Measurements from ENCODE around the gene MYO7B. TPM values are rescaled to one million over a fixed set of nuclear protein-coding genes. Genes with fewer than 3 reads are reported as not detected.

The MYO7B gene
- total and polyA plus RNA-seq, 2 experiments from 2014 or later, result 17.6 to 20.1 TPM

DNA sequence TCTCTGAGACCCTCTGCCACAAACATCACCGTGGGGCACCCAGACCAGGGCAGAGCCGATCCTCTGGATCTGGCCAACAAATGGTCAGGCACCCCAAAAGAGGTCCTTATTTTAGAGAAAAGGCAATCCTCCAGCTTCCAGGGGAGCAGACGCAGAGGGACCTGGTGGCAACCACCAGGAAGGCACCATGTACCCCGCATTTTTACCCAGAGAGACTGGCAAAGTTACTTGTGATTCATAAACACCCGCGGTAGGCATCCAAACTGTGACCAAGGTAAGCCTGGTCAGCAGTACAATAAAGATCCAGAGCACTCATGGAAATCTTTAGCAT, 129.4 kb downstream of the MYO7B start:
- H3K27ac ChIP-seq, result no peak overlapping the region
- H3K4me3 ChIP-seq, result no peak overlapping the region
- H4K20me1 ChIP-seq (ENCODE audit: insufficient read depth, poor library complexity, severe bottlenecking), result no peaks in the 10 kb centered on the region
- peaks cover 39% of the 10 kb centered on the region for H3K27me3 ChIP-seq
- DNase-seq (ENCODE audit: low spot score), result no peak
- H3K79me2 ChIP-seq, result no peaks in the 10 kb centered on the region
- 98% methylated on average over 6 of the region's 6 CpGs for WGBS (ENCODE audit: low lambda C conversion rate, missing lambda C conversion rate)
- H3K9me3 ChIP-seq (ENCODE audit: low read depth), result no peaks in the 10 kb centered on the region
- H3K4me2 ChIP-seq, result peak overlapping the region; percentile 84
- no peaks in the 10 kb centered on the region for H3K36me3 ChIP-seq (replicated peaks; ENCODE audit: insufficient read depth, low read depth)
- H3K9me2 ChIP-seq (replicated peaks; ENCODE audit: insufficient read depth), result no peaks in the 10 kb centered on the region
- H3K4me1 ChIP-seq (ENCODE audit: insufficient read depth), result peaks cover 11% of the 10 kb centered on the region
- TF ChIP-seq EZH2phosphoT487 (IDR thresholded peaks at IDR 0.05; ENCODE audit: low read depth, severe bottlenecking, unreplicated experiment) (no peak), EZH2 (IDR thresholded peaks at IDR 0.05; ENCODE audit: borderline replicate concordance) (no peak)
- TF ChIP-seq, protein P1, sequence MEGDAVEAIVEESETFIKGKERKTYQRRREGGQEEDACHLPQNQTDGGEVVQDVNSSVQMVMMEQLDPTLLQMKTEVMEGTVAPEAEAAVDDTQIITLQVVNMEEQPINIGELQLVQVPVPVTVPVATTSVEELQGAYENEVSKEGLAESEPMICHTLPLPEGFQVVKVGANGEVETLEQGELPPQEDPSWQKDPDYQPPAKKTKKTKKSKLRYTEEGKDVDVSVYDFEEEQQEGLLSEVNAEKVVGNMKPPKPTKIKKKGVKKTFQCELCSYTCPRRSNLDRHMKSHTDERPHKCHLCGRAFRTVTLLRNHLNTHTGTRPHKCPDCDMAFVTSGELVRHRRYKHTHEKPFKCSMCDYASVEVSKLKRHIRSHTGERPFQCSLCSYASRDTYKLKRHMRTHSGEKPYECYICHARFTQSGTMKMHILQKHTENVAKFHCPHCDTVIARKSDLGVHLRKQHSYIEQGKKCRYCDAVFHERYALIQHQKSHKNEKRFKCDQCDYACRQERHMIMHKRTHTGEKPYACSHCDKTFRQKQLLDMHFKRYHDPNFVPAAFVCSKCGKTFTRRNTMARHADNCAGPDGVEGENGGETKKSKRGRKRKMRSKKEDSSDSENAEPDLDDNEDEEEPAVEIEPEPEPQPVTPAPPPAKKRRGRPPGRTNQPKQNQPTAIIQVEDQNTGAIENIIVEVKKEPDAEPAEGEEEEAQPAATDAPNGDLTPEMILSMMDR (IDR thresholded peaks at IDR 0.05; ENCODE audit: poor library complexity), result no peak
- no peak overlapping the region for H2AFZ ChIP-seq

DNA sequence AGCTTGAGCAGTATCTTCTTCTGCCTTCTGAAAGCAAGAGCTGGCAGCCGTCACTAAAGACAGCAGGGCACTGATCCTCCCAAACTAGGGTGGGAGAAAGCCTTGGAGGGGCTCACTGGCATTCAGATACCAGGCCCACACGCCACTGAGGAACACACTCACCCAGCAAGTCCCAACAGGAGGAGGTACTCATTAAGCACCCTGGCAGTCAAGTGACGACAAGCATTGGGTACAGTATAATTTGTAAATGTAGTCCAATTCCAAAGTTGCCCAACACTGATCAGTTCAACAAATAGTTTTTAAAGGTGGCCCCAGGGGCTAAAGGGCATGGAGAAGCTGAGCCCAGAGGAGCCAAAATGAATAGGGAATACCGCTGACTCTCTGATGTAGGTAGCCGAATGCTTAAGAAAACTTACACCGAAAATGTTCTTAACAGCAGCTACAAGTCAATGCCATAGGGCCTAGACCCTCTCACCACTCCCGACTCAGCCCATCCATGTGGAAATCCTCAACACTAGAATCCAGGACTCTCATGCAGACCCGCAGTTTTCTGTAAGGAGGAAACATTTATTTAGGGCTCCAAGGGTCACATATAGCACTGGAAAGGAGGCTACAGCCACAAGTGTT, 129.9 kb downstream of the MYO7B start:
- Histone ChIP-seq H3K36me3 (replicated peaks; ENCODE audit: insufficient read depth, low read depth) (no peaks in the 10 kb centered on the region), H3K9me3 (ENCODE audit: low read depth) (no peaks in the 10 kb centered on the region), H3K79me2 (no peaks in the 10 kb centered on the region), H3K27ac (no peak overlapping the region), H3K4me3 (no peak overlapping the region), H4K20me1 (ENCODE audit: insufficient read depth, poor library complexity, severe bottlenecking) (no peaks in the 10 kb centered on the region), H3K4me1 (ENCODE audit: insufficient read depth) (peaks cover 11% of the 10 kb centered on the region), H3K4me2 (peak overlapping the region; percentile 84), H3K9me2 (replicated peaks; ENCODE audit: insufficient read depth) (no peaks in the 10 kb centered on the region), H2AFZ (no peak overlapping the region), H3K27me3 (peaks cover 39% of the 10 kb centered on the region)
- 94% methylated on average over 8 of the region's 8 CpGs for WGBS (ENCODE audit: low lambda C conversion rate, missing lambda C conversion rate)
- no peak for DNase-seq (ENCODE audit: low spot score)
- TF ChIP-seq EZH2 (IDR thresholded peaks at IDR 0.05; ENCODE audit: borderline replicate concordance) (no peak), EZH2phosphoT487 (IDR thresholded peaks at IDR 0.05; ENCODE audit: low read depth, severe bottlenecking, unreplicated experiment) (no peak)
- TF ChIP-seq, protein P1 (IDR thresholded peaks at IDR 0.05; ENCODE audit: poor library complexity), result no peak

DNA sequence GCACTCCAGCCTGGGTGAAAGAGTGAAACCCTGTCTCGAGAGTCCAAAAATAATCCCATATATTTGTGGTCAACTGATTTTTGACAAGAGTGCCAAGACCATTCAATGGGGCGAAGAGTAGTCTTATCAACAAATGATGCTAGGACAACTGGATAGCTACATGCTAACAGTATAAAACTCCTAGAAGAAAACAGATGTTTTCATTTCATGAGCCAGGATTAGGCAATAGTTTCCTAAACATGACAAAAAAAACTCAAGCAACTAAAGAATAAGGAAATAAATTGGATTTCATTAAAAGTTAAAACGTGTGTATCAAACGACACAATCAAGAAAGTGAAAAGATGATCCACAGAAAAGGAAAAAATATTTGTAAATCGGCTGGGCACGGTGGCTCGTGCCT, 133.6 kb downstream of the MYO7B start:
- H3K36me3 ChIP-seq (replicated peaks; ENCODE audit: insufficient read depth, low read depth), result no peaks in the 10 kb centered on the region
- peaks cover 6% of the 10 kb centered on the region for H3K4me1 ChIP-seq (ENCODE audit: insufficient read depth)
- no peaks in the 10 kb centered on the region for H3K9me2 ChIP-seq (replicated peaks; ENCODE audit: insufficient read depth)
- no peak overlapping the region for H3K4me3 ChIP-seq
- no peak overlapping the region for H3K27ac ChIP-seq
- no peaks in the 10 kb centered on the region for H3K79me2 ChIP-seq
- H3K9me3 ChIP-seq (ENCODE audit: low read depth), result no peaks in the 10 kb centered on the region
- WGBS (ENCODE audit: low lambda C conversion rate, missing lambda C conversion rate), result 95% methylated on average over 7 of the region's 7 CpGs
- no peak for TF ChIP-seq EZH2phosphoT487 (IDR thresholded peaks at IDR 0.05; ENCODE audit: low read depth, severe bottlenecking, unreplicated experiment)
- no peak for TF ChIP-seq EZH2 (IDR thresholded peaks at IDR 0.05; ENCODE audit: borderline replicate concordance)
- TF ChIP-seq, protein P1 (IDR thresholded peaks at IDR 0.05; ENCODE audit: poor library complexity), result no peak
- H3K4me2 ChIP-seq, result no peak overlapping the region
- DNase-seq (ENCODE audit: low spot score), result no peak
- no peak overlapping the region for H2AFZ ChIP-seq
- H4K20me1 ChIP-seq (ENCODE audit: insufficient read depth, poor library complexity, severe bottlenecking), result no peaks in the 10 kb centered on the region
- H3K27me3 ChIP-seq, result peaks cover 34% of the 10 kb centered on the region

Measured in hepatocyte (in vitro differentiated cells).